GM23338 (cell line): ENCODE measurements around the gene KIAA1191. TPM values are rescaled to one million over a fixed set of nuclear protein-coding genes. Genes with fewer than 3 reads are reported as not detected.

Source experiments
- microRNA counts: library from miRNA; unstranded; fragments of <30 nt; microRNA quantifications from one replicate; lab custom pipeline; 2017
- microRNA-seq: library from miRNA; unstranded; fragments of <30 nt; microRNA quantifications from one replicate; pipeline ENCODE4, GENCODE V29; 2017
- polyA plus RNA-seq: library from polyadenylated mRNA; unstranded; fragments of >200 nt; fragmentation: Nextera tagmentation; extraction: Ambion mirVana; gene quantifications from 2 replicates; pipeline ENCODE4 v1.2.1, GENCODE V29; 2016
- small RNA-seq: library from RNA; depleted of rRNA; stranded (forward); fragments of <200 nt; gene quantifications from one replicate; pipeline ENCODE3, GENCODE V24; 2014; ENCODE audit warnings: low replicate concordance
- total RNA-seq: library from RNA; depleted of rRNA; stranded (reverse); fragments of >200 nt; shearing (Covaris generic); gene quantifications from 2 replicates; pipeline ENCODE4 v1.2.3, GENCODE V29; 2014; rRNA removed

KIAA1191 gene
- total and polyA plus RNA-seq, 2 experiments from 2014 or later: 52.3 to 87.2 TPM

MicroRNAs encoded within 50 kb of the gene (microRNA counts, 767-probe panel; counts per million panel counts)
- microRNA hsa-miR-1271-5p (lab: Ali Mortazavi, UCI): not detected

Small RNAs within 50 kb of the gene (microRNA-seq; reads per million reads assigned to microRNA genes)
- gene MIR1271: 1.8 reads per million

Small RNAs within 50 kb of the gene (small RNA-seq; reads per million reads assigned to genes)
- gene MIR1271: 0.30 reads per million, percentile 12 among the genes with 10 or more reads in this experiment

Other genes starting within 250 kb of the KIAA1191 start
- 8.2 and 14.6 TPM in 2 replicates for gene SIMC1, start 123.3 kb downstream of the KIAA1191 start, total RNA-seq
- 8.6 and 9.4 TPM in 2 replicates for gene SIMC1, start 123.3 kb downstream of the KIAA1191 start, polyA plus RNA-seq
- gene ARL10, start 3.7 kb upstream of the KIAA1191 start, total RNA-seq: 6.7 and 7.9 TPM in 2 replicates
- 2.0 and 2.5 TPM in 2 replicates for gene ARL10, start 3.7 kb upstream of the KIAA1191 start, polyA plus RNA-seq
- 43.4 and 44.3 TPM in 2 replicates for gene NOP16, start 26.8 kb upstream of the KIAA1191 start, total RNA-seq
- gene NOP16, start 26.8 kb upstream of the KIAA1191 start, polyA plus RNA-seq: 181 and 193 TPM in 2 replicates
- gene HIGD2A, start 27.0 kb upstream of the KIAA1191 start, total RNA-seq: 50.1 and 67.7 TPM in 2 replicates
- 194 and 206 TPM in 2 replicates for gene HIGD2A, start 27.0 kb upstream of the KIAA1191 start, polyA plus RNA-seq
- 34.0 and 41.4 TPM in 2 replicates for gene CLTB, start 54.8 kb upstream of the KIAA1191 start, total RNA-seq
- gene CLTB, start 54.8 kb upstream of the KIAA1191 start, polyA plus RNA-seq: 26.8 and 30.1 TPM in 2 replicates
- 32.8 and 34.6 TPM in 2 replicates for gene FAF2, start 86.6 kb upstream of the KIAA1191 start, total RNA-seq
- gene FAF2, start 86.6 kb upstream of the KIAA1191 start, polyA plus RNA-seq: 36.4 and 37.6 TPM in 2 replicates
- 78.5 and 104 TPM in 2 replicates for gene RNF44, start 175.6 kb upstream of the KIAA1191 start, total RNA-seq
- 56.7 and 59.3 TPM in 2 replicates for gene RNF44, start 175.6 kb upstream of the KIAA1191 start, polyA plus RNA-seq
- gene CDHR2, start 187.6 kb upstream of the KIAA1191 start, total RNA-seq: not detected in 2 replicates
- gene CDHR2, start 187.6 kb upstream of the KIAA1191 start, polyA plus RNA-seq: 0.17 TPM in 1 of 2 replicates, not detected in the other
- gene GPRIN1, start 248.4 kb upstream of the KIAA1191 start, total RNA-seq: 11.7 and 14.6 TPM in 2 replicates
- gene GPRIN1, start 248.4 kb upstream of the KIAA1191 start, polyA plus RNA-seq: 3.8 and 4.4 TPM in 2 replicates